ENCODE data around the gene CELA2B. TPM values are rescaled to one million over a fixed set of nuclear protein-coding genes. Genes with fewer than 3 reads are reported as not detected.
"Not testable (repeated sequence)": the region's sequence is repeated elsewhere in the genome, so short reads cannot be mapped to it uniquely, and the experiment has no call there.

CELA2B gene
- total RNA-seq, 1 experiment from 2014 or later = not detected

GRCh38 chr1:15468145-15468544, 7.8 kb upstream of the CELA2B start:
- H4K20me1 ChIP-seq (ENCODE audit: insufficient read depth, low read depth, low read length) = no peaks in the 10 kb centered on the region

GRCh38 chr1:15469361-15469760, 6.5 kb upstream of the CELA2B start:
- no peaks in the 10 kb centered on the region for H4K20me1 ChIP-seq (ENCODE audit: insufficient read depth, low read depth, low read length)
- no peaks in the 10 kb centered on the region for H3K4me1 ChIP-seq (ENCODE audit: low read length)
- H3K4me3 ChIP-seq (ENCODE audit: low read length) = no peak overlapping the region
- H3K4me2 ChIP-seq (ENCODE audit: low read depth, low read length, poor library complexity, severe bottlenecking) = no peak overlapping the region
- no peaks in the 10 kb centered on the region for H3K9me2 ChIP-seq (replicated peaks; ENCODE audit: insufficient read depth, low read length)
- no peaks in the 10 kb centered on the region for H3K36me3 ChIP-seq (ENCODE audit: insufficient read depth, low read length)
- H3K9ac ChIP-seq (ENCODE audit: low read length) = no peak overlapping the region
- H2AFZ ChIP-seq (ENCODE audit: low read length) = no peak overlapping the region
- no peaks in the 10 kb centered on the region for H3K9me3 ChIP-seq (ENCODE audit: low read length)
- no peak for DNase-seq
- H3K27ac ChIP-seq (ENCODE audit: low read length) = no peak overlapping the region
- no peaks in the 10 kb centered on the region for H3K79me2 ChIP-seq (ENCODE audit: low read length)
- H3K27me3 ChIP-seq (ENCODE audit: low read length) = no peaks in the 10 kb centered on the region

More at GRCh38 chr1:15468145-15468544, 7.8 kb upstream of the CELA2B start:
- H3K9me2 ChIP-seq (replicated peaks; ENCODE audit: insufficient read depth, low read length) = no peaks in the 10 kb centered on the region
- no peaks in the 10 kb centered on the region for H3K9me3 ChIP-seq (ENCODE audit: low read length)
- H3K27me3 ChIP-seq (ENCODE audit: low read length) = no peaks in the 10 kb centered on the region
- H2AFZ ChIP-seq (ENCODE audit: low read length) = no peak overlapping the region
- H3K36me3 ChIP-seq (ENCODE audit: insufficient read depth, low read length) = no peaks in the 10 kb centered on the region
- no peak overlapping the region for H3K27ac ChIP-seq (ENCODE audit: low read length)
- H3K9ac ChIP-seq (ENCODE audit: low read length) = no peak overlapping the region
- DNase-seq = no peak
- H3K4me2 ChIP-seq (ENCODE audit: low read depth, low read length, poor library complexity, severe bottlenecking) = no peak overlapping the region
- no peaks in the 10 kb centered on the region for H3K4me1 ChIP-seq (ENCODE audit: low read length)
- no peak overlapping the region for H3K4me3 ChIP-seq (ENCODE audit: low read length)
- H3K79me2 ChIP-seq (ENCODE audit: low read length) = no peaks in the 10 kb centered on the region

- H3K79me2 ChIP-seq (ENCODE audit: low read length); H3K27me3 ChIP-seq (ENCODE audit: low read length); H3K9me3 ChIP-seq (ENCODE audit: low read length); H3K9ac ChIP-seq (ENCODE audit: low read length); H2AFZ ChIP-seq (ENCODE audit: low read length); H3K36me3 ChIP-seq (ENCODE audit: insufficient read depth, low read length); H3K27ac ChIP-seq (ENCODE audit: low read length); H3K4me1 ChIP-seq (ENCODE audit: low read length); DNase-seq; H3K9me2 ChIP-seq (replicated peaks; ENCODE audit: insufficient read depth, low read length); H3K4me3 ChIP-seq (ENCODE audit: low read length); H3K4me2 ChIP-seq (ENCODE audit: low read depth, low read length, poor library complexity, severe bottlenecking); H4K20me1 ChIP-seq (ENCODE audit: insufficient read depth, low read depth, low read length): not testable (repeated sequence)
Measured at GRCh38 chr1:15469821-15470448, 6.0 kb upstream of the CELA2B start.

GRCh38 chr1:15471067-15471466, 4.8 kb upstream of the CELA2B start:
- not testable (repeated sequence) for H3K9me2 ChIP-seq (replicated peaks; ENCODE audit: insufficient read depth, low read length); H3K79me2 ChIP-seq (ENCODE audit: low read length); H3K4me3 ChIP-seq (ENCODE audit: low read length); H3K4me1 ChIP-seq (ENCODE audit: low read length); H3K9me3 ChIP-seq (ENCODE audit: low read length); H4K20me1 ChIP-seq (ENCODE audit: insufficient read depth, low read depth, low read length); H3K4me2 ChIP-seq (ENCODE audit: low read depth, low read length, poor library complexity, severe bottlenecking); H2AFZ ChIP-seq (ENCODE audit: low read length); H3K9ac ChIP-seq (ENCODE audit: low read length); DNase-seq; H3K27ac ChIP-seq (ENCODE audit: low read length); H3K27me3 ChIP-seq (ENCODE audit: low read length); H3K36me3 ChIP-seq (ENCODE audit: insufficient read depth, low read length)

- H2AFZ ChIP-seq (ENCODE audit: low read length); H3K4me3 ChIP-seq (ENCODE audit: low read length); H3K9me3 ChIP-seq (ENCODE audit: low read length); H3K4me2 ChIP-seq (ENCODE audit: low read depth, low read length, poor library complexity, severe bottlenecking); H3K4me1 ChIP-seq (ENCODE audit: low read length); H3K36me3 ChIP-seq (ENCODE audit: insufficient read depth, low read length); H3K79me2 ChIP-seq (ENCODE audit: low read length); H4K20me1 ChIP-seq (ENCODE audit: insufficient read depth, low read depth, low read length); H3K9me2 ChIP-seq (replicated peaks; ENCODE audit: insufficient read depth, low read length); H3K27me3 ChIP-seq (ENCODE audit: low read length); DNase-seq; H3K9ac ChIP-seq (ENCODE audit: low read length); H3K27ac ChIP-seq (ENCODE audit: low read length): not testable (repeated sequence)
Measured at GRCh38 chr1:15471723-15472122, 4.2 kb upstream of the CELA2B start.

- H3K4me1 ChIP-seq (ENCODE audit: low read length) = no peaks in the 10 kb centered on the region
- H4K20me1 ChIP-seq (ENCODE audit: insufficient read depth, low read depth, low read length) = no peaks in the 10 kb centered on the region
- no peaks in the 10 kb centered on the region for H3K9me3 ChIP-seq (ENCODE audit: low read length)
- no peak for DNase-seq
- H3K36me3 ChIP-seq (ENCODE audit: insufficient read depth, low read length) = no peaks in the 10 kb centered on the region
- no peak overlapping the region for H2AFZ ChIP-seq (ENCODE audit: low read length)
- no peaks in the 10 kb centered on the region for H3K27me3 ChIP-seq (ENCODE audit: low read length)
- no peak overlapping the region for H3K9ac ChIP-seq (ENCODE audit: low read length)
- H3K79me2 ChIP-seq (ENCODE audit: low read length) = no peaks in the 10 kb centered on the region
- H3K27ac ChIP-seq (ENCODE audit: low read length) = no peak overlapping the region
- no peak overlapping the region for H3K4me3 ChIP-seq (ENCODE audit: low read length)
- no peak overlapping the region for H3K4me2 ChIP-seq (ENCODE audit: low read depth, low read length, poor library complexity, severe bottlenecking)
- H3K9me2 ChIP-seq (replicated peaks; ENCODE audit: insufficient read depth, low read length) = no peaks in the 10 kb centered on the region
Measured at GRCh38 chr1:15472587-15472986, 3.3 kb upstream of the CELA2B start.

GRCh38 chr1:15476927-15477326, 1.0 kb downstream of the CELA2B start:
- Histone ChIP-seq H3K27me3 (ENCODE audit: low read length) (no peaks in the 10 kb centered on the region), H4K20me1 (ENCODE audit: insufficient read depth, low read depth, low read length) (no peaks in the 10 kb centered on the region), H3K79me2 (ENCODE audit: low read length) (no peaks in the 10 kb centered on the region), H3K9ac (ENCODE audit: low read length) (no peak overlapping the region), H3K27ac (ENCODE audit: low read length) (no peak overlapping the region), H3K4me1 (ENCODE audit: low read length) (no peaks in the 10 kb centered on the region), H3K9me3 (ENCODE audit: low read length) (no peaks in the 10 kb centered on the region), H3K36me3 (ENCODE audit: insufficient read depth, low read length) (no peaks in the 10 kb centered on the region), H2AFZ (ENCODE audit: low read length) (no peak overlapping the region), H3K4me2 (ENCODE audit: low read depth, low read length, poor library complexity, severe bottlenecking) (no peak overlapping the region), H3K4me3 (ENCODE audit: low read length) (no peak overlapping the region), H3K9me2 (replicated peaks; ENCODE audit: insufficient read depth, low read length) (no peaks in the 10 kb centered on the region)
- DNase-seq = no peak

GRCh38 chr1:15477646-15478212, 1.8 kb downstream of the CELA2B start:
- H3K9ac ChIP-seq (ENCODE audit: low read length) = no peak overlapping the region
- no peaks in the 10 kb centered on the region for H3K4me1 ChIP-seq (ENCODE audit: low read length)
- no peak overlapping the region for H3K4me3 ChIP-seq (ENCODE audit: low read length)
- H3K27me3 ChIP-seq (ENCODE audit: low read length) = no peaks in the 10 kb centered on the region
- no peaks in the 10 kb centered on the region for H3K36me3 ChIP-seq (ENCODE audit: insufficient read depth, low read length)
- H2AFZ ChIP-seq (ENCODE audit: low read length) = no peak overlapping the region
- no peaks in the 10 kb centered on the region for H3K9me3 ChIP-seq (ENCODE audit: low read length)
- no peak overlapping the region for H3K27ac ChIP-seq (ENCODE audit: low read length)
- H3K9me2 ChIP-seq (replicated peaks; ENCODE audit: insufficient read depth, low read length) = no peaks in the 10 kb centered on the region
- no peak for DNase-seq
- H3K79me2 ChIP-seq (ENCODE audit: low read length) = no peaks in the 10 kb centered on the region
- no peak overlapping the region for H3K4me2 ChIP-seq (ENCODE audit: low read depth, low read length, poor library complexity, severe bottlenecking)
- no peaks in the 10 kb centered on the region for H4K20me1 ChIP-seq (ENCODE audit: insufficient read depth, low read depth, low read length)

Measured in Karpas-422 (cell line).